Measurements from ENCODE around the gene ABCD2. TPM values are rescaled to one million over a fixed set of nuclear protein-coding genes. Genes with fewer than 3 reads are reported as not detected.
"Not testable (repeated sequence)": the region's sequence is repeated elsewhere in the genome, so short reads cannot be mapped to it uniquely, and the experiment has no call there.

ABCD2 gene
- total RNA-seq, 1 donor from 2014 or later = 0.70 TPM

- Mint-ChIP-seq H3K27me3 (ENCODE audit: low read depth) (no peaks in the 10 kb centered on the region), H3K9me3 (no peaks in the 10 kb centered on the region), H3K4me3 (no peak overlapping the region), H3K27ac (ENCODE audit: unreplicated experiment) (no peak overlapping the region), H3K36me3 (ENCODE audit: low read depth) (no peaks in the 10 kb centered on the region), H3K4me1 (no peaks in the 10 kb centered on the region)
- TF ChIP-seq CTCF (conservative IDR thresholded peaks at IDR 0.05) = no peak
- DNase-seq (ENCODE audit: low read depth, low spot score) = no peak
Measured at GRCh38 chr12:39606712-39607423, 12.7 kb downstream of the ABCD2 start.

- H3K4me3 Mint-ChIP-seq = no peak overlapping the region
- H3K36me3 Mint-ChIP-seq (ENCODE audit: low read depth) = no peaks in the 10 kb centered on the region
- DNase-seq (ENCODE audit: low read depth, low spot score) = no peak
- no peak overlapping the region for H3K27ac Mint-ChIP-seq (ENCODE audit: unreplicated experiment)
- H3K4me1 Mint-ChIP-seq = no peaks in the 10 kb centered on the region
- no peaks in the 10 kb centered on the region for H3K9me3 Mint-ChIP-seq
- H3K27me3 Mint-ChIP-seq (ENCODE audit: low read depth) = no peaks in the 10 kb centered on the region
- no peak for TF ChIP-seq CTCF (conservative IDR thresholded peaks at IDR 0.05)
Measured at GRCh38 chr12:39605996-39606395, 13.6 kb downstream of the ABCD2 start.

GRCh38 chr12:39605501-39605900 is 14.1 kb downstream of the ABCD2 start:
- no peak for DNase-seq (ENCODE audit: low read depth, low spot score)
- TF ChIP-seq CTCF (conservative IDR thresholded peaks at IDR 0.05) = no peak
- Mint-ChIP-seq H3K27ac (ENCODE audit: unreplicated experiment) (no peak overlapping the region), H3K4me1 (no peaks in the 10 kb centered on the region), H3K9me3 (no peaks in the 10 kb centered on the region), H3K36me3 (ENCODE audit: low read depth) (no peaks in the 10 kb centered on the region), H3K4me3 (no peak overlapping the region), H3K27me3 (ENCODE audit: low read depth) (no peaks in the 10 kb centered on the region)

- H3K4me3 Mint-ChIP-seq = no peak overlapping the region
- H3K27ac Mint-ChIP-seq (ENCODE audit: unreplicated experiment) = no peak overlapping the region
- H3K4me1 Mint-ChIP-seq = no peaks in the 10 kb centered on the region
- H3K36me3 Mint-ChIP-seq (ENCODE audit: low read depth) = no peaks in the 10 kb centered on the region
- H3K9me3 Mint-ChIP-seq = no peaks in the 10 kb centered on the region
- H3K27me3 Mint-ChIP-seq (ENCODE audit: low read depth) = no peaks in the 10 kb centered on the region
- DNase-seq (ENCODE audit: low read depth, low spot score) = no peak
- no peak for TF ChIP-seq CTCF (conservative IDR thresholded peaks at IDR 0.05)
Measured at GRCh38 chr12:39603065-39603464, 16.5 kb downstream of the ABCD2 start.

- not testable (repeated sequence) for DNase-seq (ENCODE audit: low read depth, low spot score); H3K27ac Mint-ChIP-seq (ENCODE audit: unreplicated experiment); H3K36me3 Mint-ChIP-seq (ENCODE audit: low read depth); H3K4me1 Mint-ChIP-seq; H3K9me3 Mint-ChIP-seq; H3K27me3 Mint-ChIP-seq (ENCODE audit: low read depth); H3K4me3 Mint-ChIP-seq
Measured at GRCh38 chr12:39601951-39602350, 17.7 kb downstream of the ABCD2 start.

- no peak for TF ChIP-seq CTCF (conservative IDR thresholded peaks at IDR 0.05)
- H3K4me3 Mint-ChIP-seq = no peak overlapping the region
- no peaks in the 10 kb centered on the region for H3K36me3 Mint-ChIP-seq (ENCODE audit: low read depth)
- H3K27ac Mint-ChIP-seq (ENCODE audit: unreplicated experiment) = no peak overlapping the region
- H3K9me3 Mint-ChIP-seq = no peaks in the 10 kb centered on the region
- DNase-seq (ENCODE audit: low read depth, low spot score) = no peak
- H3K4me1 Mint-ChIP-seq = no peaks in the 10 kb centered on the region
- H3K27me3 Mint-ChIP-seq (ENCODE audit: low read depth) = no peaks in the 10 kb centered on the region
Measured at GRCh38 chr12:39595928-39596327, 23.7 kb downstream of the ABCD2 start.

Data from neural crest cell (in vitro differentiated cells).